Gastroesophageal sphincter (tissue), 4 donors: ENCODE results near the gene CSNK1G2. TPM values are rescaled to one million over a fixed set of nuclear protein-coding genes. Genes with fewer than 3 reads are reported as not detected.
A peak's percentile ranks its signal among the peaks of the same experiment; 100 is the strongest.

Experiments used
- ATAC-seq: fragments of 150-250 bp; one replicate; pipeline ENCODE4 v1.9.1; 2016; ENCODE audit warnings: mild to moderate bottlenecking, moderate library complexity
- H3K27ac ChIP-seq, 4 donors: fragments of 200-600 bp; sonication (generic) in 3 of 4; 1 replicate in 3 of 4; 2 replicates in 1 of 4; pipeline ENCODE4 v1.5.1; 2016 to 2019
- H3K27me3 ChIP-seq: fragments of 200-600 bp; sonication (generic); one replicate; pipeline ENCODE4 v1.5.1; 2019
- H3K36me3 ChIP-seq, 2 donors: fragments of 200-600 bp; sonication (generic); one replicate each; pipeline ENCODE4 v1.5.1; 2019; ENCODE audit warnings: control low read depth in 1 of 2
- H3K4me1 ChIP-seq, 3 donors: fragments of 200-600 bp; sonication (generic); 1 replicate in 2 of 3; 2 replicates in 1 of 3; pipeline ENCODE4 v1.5.1; 2016 to 2019; ENCODE audit warnings: control low read depth in 2 of 3
- H3K4me3 ChIP-seq, 2 donors: fragments of 200-600 bp; sonication (generic); one replicate each; pipeline ENCODE4 v1.5.1; 2019; ENCODE audit warnings: mild to moderate bottlenecking in 1 of 2, moderate library complexity in 1 of 2
- H3K9me3 ChIP-seq, 3 donors: fragments of 200-600 bp; sonication (generic); one replicate each; pipeline ENCODE4 v1.5.1; 2017 to 2019; ENCODE audit warnings: control low read depth in 2 of 3
- EP300 ChIP-seq: sonication (generic); formaldehyde crosslinking; IDR thresholded peaks from one replicate; pipeline ENCODE4 v1.6.1; 2017; ENCODE audit warnings: antibody characterized with exemption, mild to moderate bottlenecking
- POLR2A ChIP-seq, 2 donors: fragments of 450-650 bp; IDR thresholded peaks; one replicate each; pipeline ENCODE4 v1.6.1; 2017; ENCODE audit warnings: antibody characterized with exemption in 2 of 2, mild to moderate bottlenecking in 2 of 2, moderate library complexity in 1 of 2
- POLR2AphosphoS5 ChIP-seq: sonication (generic); formaldehyde crosslinking; IDR thresholded peaks from one replicate; pipeline ENCODE4 v1.6.1; 2017; ENCODE audit warnings: antibody characterized with exemption
- WGBS, 2 donors: methylation state at CpG; one replicate each; pipeline ENCODE4 v1.1.5; 2018; ENCODE audit warnings: low coverage in 1 of 2; 5-methylcytosine and 5-hydroxymethylcytosine counted together
- total RNA-seq, 4 donors: library from RNA; depleted of rRNA; stranded (reverse); fragments of >200 nt; gene quantifications; one replicate each; pipeline ENCODE4 v1.1.0, GENCODE V29; 2016
- TF ChIP-seq, protein P1 (sequence below), 4 experiments: fragments of 200-600 bp in 2 of 4; fragments of 450-650 bp in 2 of 4; sonication (generic) in 1 of 4; IDR thresholded peaks; one replicate each; pipeline ENCODE4 v1.5.1; 2017 to 2019; ENCODE audit warnings: antibody characterized with exemption in 4 of 4, mild to moderate bottlenecking in 2 of 4, moderate library complexity in 2 of 4

CSNK1G2 gene
- total RNA-seq, 4 donors from 2014 or later, result 40.4 to 57.4 (median 46.2) TPM

DNA sequence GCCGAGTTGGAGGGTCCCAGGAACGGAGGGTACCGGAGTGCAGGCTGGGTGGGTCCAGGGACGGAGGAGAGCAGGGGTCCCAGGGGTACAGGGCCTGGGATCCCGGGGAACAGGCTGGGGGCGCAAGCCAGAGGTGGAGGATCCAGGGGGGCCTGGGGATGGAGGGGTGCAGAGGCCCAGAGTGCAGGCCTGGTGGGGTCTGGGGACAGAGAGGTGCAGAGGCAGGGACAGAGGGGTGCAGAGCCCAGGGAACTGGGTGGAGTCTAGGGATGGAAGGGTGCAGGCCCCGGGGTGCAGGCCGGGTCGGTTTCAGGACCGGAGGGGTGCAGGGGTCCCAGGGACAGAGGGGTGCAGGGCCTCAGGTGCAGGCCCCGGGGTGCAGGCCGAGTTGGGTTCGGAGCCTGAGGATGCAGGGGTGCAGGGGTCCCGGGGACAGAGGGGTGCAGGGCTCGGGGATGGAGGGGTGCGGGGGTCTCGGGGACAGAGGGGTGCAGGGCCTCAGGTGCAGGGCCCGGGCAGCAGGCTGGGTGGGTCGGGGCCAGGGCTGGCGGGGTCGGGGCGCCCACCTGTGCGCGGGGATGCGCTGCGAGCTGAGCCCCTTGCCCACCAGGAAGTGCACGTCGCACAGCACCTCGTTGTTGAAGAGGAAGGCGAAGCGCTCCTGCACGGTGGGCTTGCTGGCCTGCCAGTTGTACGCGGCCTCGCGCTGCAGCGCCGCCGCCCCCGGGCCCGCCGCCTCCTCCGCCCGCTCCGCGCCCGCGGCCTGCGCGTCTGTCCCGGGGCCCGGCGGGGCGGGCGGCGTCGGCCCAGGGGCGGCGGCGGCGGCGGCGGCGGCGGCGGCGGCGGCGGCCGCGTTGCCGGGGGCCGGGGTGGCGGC is 74.0 kb downstream of the CSNK1G2 start:
- TF ChIP-seq POLR2A (IDR thresholded peaks at IDR 0.05), result no peak
- TF ChIP-seq, protein P1, sequence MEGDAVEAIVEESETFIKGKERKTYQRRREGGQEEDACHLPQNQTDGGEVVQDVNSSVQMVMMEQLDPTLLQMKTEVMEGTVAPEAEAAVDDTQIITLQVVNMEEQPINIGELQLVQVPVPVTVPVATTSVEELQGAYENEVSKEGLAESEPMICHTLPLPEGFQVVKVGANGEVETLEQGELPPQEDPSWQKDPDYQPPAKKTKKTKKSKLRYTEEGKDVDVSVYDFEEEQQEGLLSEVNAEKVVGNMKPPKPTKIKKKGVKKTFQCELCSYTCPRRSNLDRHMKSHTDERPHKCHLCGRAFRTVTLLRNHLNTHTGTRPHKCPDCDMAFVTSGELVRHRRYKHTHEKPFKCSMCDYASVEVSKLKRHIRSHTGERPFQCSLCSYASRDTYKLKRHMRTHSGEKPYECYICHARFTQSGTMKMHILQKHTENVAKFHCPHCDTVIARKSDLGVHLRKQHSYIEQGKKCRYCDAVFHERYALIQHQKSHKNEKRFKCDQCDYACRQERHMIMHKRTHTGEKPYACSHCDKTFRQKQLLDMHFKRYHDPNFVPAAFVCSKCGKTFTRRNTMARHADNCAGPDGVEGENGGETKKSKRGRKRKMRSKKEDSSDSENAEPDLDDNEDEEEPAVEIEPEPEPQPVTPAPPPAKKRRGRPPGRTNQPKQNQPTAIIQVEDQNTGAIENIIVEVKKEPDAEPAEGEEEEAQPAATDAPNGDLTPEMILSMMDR (IDR thresholded peaks at IDR 0.05), result no peak
- TF ChIP-seq POLR2AphosphoS5, result no peak
- no peak for TF ChIP-seq EP300
- Histone ChIP-seq H3K4me1 (peaks cover 0 to 47% (median 23%) of the 10 kb centered on the region in 3 donors), H3K36me3 (peaks cover 0 to 13% of the 10 kb centered on the region in 2 donors), H3K27ac (peak overlapping the region in 3 of 4 donors; percentile 80 to 86 (median 82)), H3K4me3 (peak overlapping the region; percentile 49 to 79), H3K27me3 (no peaks in the 10 kb centered on the region), H3K9me3 (no peaks in the 10 kb centered on the region)
- ATAC-seq, result peak; percentile 44
- WGBS, 2 donors, result 21 to 28% methylated on average over 9 of the region's 74 CpGs

- TF ChIP-seq POLR2AphosphoS5, result peak; percentile 54
- TF ChIP-seq, protein P1 (IDR thresholded peaks at IDR 0.05), result no peak
- peak within 1 kb of the TSS; percentile 3 to 86 (median 81) for H3K27ac ChIP-seq
- no peaks in the 10 kb centered on the region for H3K27me3 ChIP-seq
- peak; percentile 38 for ATAC-seq
- H3K4me3 ChIP-seq, result peak within 1 kb of the TSS; percentile 49 to 79
- no peaks in the 10 kb centered on the region for H3K9me3 ChIP-seq
- peaks cover 0 to 48% (median 23%) of the 10 kb centered on the region in 3 donors for H3K4me1 ChIP-seq
- peaks cover 0 to 13% of the 10 kb centered on the region in 2 donors for H3K36me3 ChIP-seq
- no CpG with 5 or more reads among the region's 20 CpGs for WGBS, 2 donors
Measured at GRCh38 chr19:2015608-2015950, 74.6 kb downstream of the CSNK1G2 start, which contains the start of gene BTBD2. Gene BTBD2, minus strand, starts transcription at chr19:2015714. Its CDS starts 11 bp downstream, at chr19:2015703.

GRCh38 chr19:2016041-2016807 is 75.3 kb downstream of the CSNK1G2 start:
- Histone ChIP-seq H3K4me1 (peaks cover 0 to 48% (median 23%) of the 10 kb centered on the region in 3 donors), H3K9me3 (no peaks in the 10 kb centered on the region), H3K27ac (peak overlapping the region; percentile 3 to 86 (median 81)), H3K4me3 (peak overlapping the region in 1 of 2 donors; percentile 79), H3K27me3 (no peaks in the 10 kb centered on the region), H3K36me3 (peaks cover 0 to 13% of the 10 kb centered on the region in 2 donors)
- WGBS, 2 donors, result 29 to 50% methylated on average over 2 to 4 of the region's 23 CpGs
- peak; percentile 91 for ATAC-seq
- TF ChIP-seq, protein P1 (IDR thresholded peaks at IDR 0.05), result no peak
- no peak for TF ChIP-seq POLR2A (IDR thresholded peaks at IDR 0.05)
- TF ChIP-seq EP300, result no peak
- no peak for TF ChIP-seq POLR2AphosphoS5

DNA sequence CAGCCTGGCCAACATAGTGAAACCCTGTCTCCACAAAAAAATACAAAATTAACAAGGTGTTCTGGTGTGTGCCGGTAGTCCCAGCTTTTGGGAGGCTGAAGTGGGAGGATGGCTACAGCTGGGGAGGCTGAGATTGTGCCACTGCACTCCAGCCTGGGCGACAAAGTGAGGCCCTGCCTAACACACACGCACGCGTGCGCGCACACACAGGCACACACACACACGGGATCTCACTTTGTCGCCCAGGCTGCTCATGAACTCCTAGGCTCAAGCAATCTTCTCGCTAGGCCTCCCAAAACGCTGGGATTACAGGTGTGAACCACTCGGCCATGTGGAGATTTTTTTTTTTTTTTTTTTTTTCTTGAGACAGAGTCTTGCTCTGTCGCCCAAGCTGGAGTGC is 77.8 kb downstream of the CSNK1G2 start:
- peaks cover 0 to 33% (median 15%) of the 10 kb centered on the region in 3 donors for H3K4me1 ChIP-seq
- 88 to 91% methylated on average over 11 to 12 of the region's 13 CpGs for WGBS, 2 donors
- no peaks in the 10 kb centered on the region for H3K9me3 ChIP-seq
- no peak overlapping the region for H3K4me3 ChIP-seq
- no peak for ATAC-seq
- TF ChIP-seq, protein P1 (IDR thresholded peaks at IDR 0.05), result no peak
- no peak for TF ChIP-seq POLR2AphosphoS5
- H3K36me3 ChIP-seq, result no peaks in the 10 kb centered on the region
- H3K27me3 ChIP-seq, result no peaks in the 10 kb centered on the region
- H3K27ac ChIP-seq, result no peak overlapping the region
